Karpas-422 (cell line): Measurements from ENCODE around the gene GRID2. TPM values are rescaled to one million over a fixed set of nuclear protein-coding genes. Genes with fewer than 3 reads are reported as not detected.

Experiments used
- DNase-seq: peaks from one replicate; pipeline ENCODE4 v3.0.0-alpha.2; 2015
- H2AFZ ChIP-seq: fragments of 200-600 bp; sonication (generic); 2 replicates; pipeline ENCODE4 v1.6.1; 2014; ENCODE audit warnings: antibody characterized with exemption, low read length, mixed read lengths
- H3K27ac ChIP-seq: fragments of 200-600 bp; sonication (generic); 2 replicates; pipeline ENCODE4 v1.5.1; 2014; ENCODE audit warnings: mild to moderate bottlenecking, low read length, moderate library complexity
- H3K27me3 ChIP-seq: fragments of 200-600 bp; sonication (generic); 2 replicates; pipeline ENCODE4 v1.6.1; 2014; ENCODE audit warnings: low read length, mixed read lengths
- H3K36me3 ChIP-seq: fragments of 200-600 bp; sonication (generic); 2 replicates; pipeline ENCODE4 v1.6.1; 2014; ENCODE audit warnings: low read length, mixed read lengths; ENCODE audit not compliant: insufficient read depth
- H3K4me1 ChIP-seq: fragments of 200-600 bp; sonication (generic); 2 replicates; pipeline ENCODE4 v1.6.1; 2014; ENCODE audit warnings: mild to moderate bottlenecking, low read length, mixed read lengths
- H3K4me2 ChIP-seq: fragments of 200-600 bp; sonication (generic); 2 replicates; pipeline ENCODE4 v1.6.1; 2014; ENCODE audit warnings: low read length, low read depth, mild to moderate bottlenecking; ENCODE audit not compliant: poor library complexity, severe bottlenecking
- H3K4me3 ChIP-seq: fragments of 200-600 bp; sonication (generic); 2 replicates; pipeline ENCODE4 v1.5.1; 2014; ENCODE audit warnings: mild to moderate bottlenecking, antibody characterized with exemption, low read length, mixed read lengths
- H3K79me2 ChIP-seq: fragments of 200-600 bp; sonication (generic); 2 replicates; pipeline ENCODE4 v1.6.1; 2014; ENCODE audit warnings: mild to moderate bottlenecking, low read length, mixed read lengths
- H3K9ac ChIP-seq: fragments of 200-600 bp; sonication (generic); 2 replicates; pipeline ENCODE4 v1.6.0; 2014; ENCODE audit warnings: low read length
- H3K9me2 ChIP-seq: fragments of 200-600 bp; sonication (generic), shearing (Covaris generic); replicated peaks from 2 replicates; pipeline ENCODE4 v1.6.0; 2014; ENCODE audit warnings: mild to moderate bottlenecking, low read length, moderate library complexity; ENCODE audit not compliant: insufficient read depth
- H3K9me3 ChIP-seq: fragments of 300-700, 200-600 bp; sonication (generic); 2 replicates; pipeline ENCODE4 v1.6.1; 2014; ENCODE audit warnings: low read length, mixed read lengths
- H4K20me1 ChIP-seq: fragments of 200-600 bp; sonication (generic); 2 replicates; pipeline ENCODE4 v1.6.1; 2014; ENCODE audit warnings: mild to moderate bottlenecking, antibody characterized with exemption, low read length, low read depth; ENCODE audit not compliant: insufficient read depth
- total RNA-seq: library from RNA; depleted of rRNA; stranded (reverse); fragments of >200 nt; shearing (Covaris generic); gene quantifications from 2 replicates; pipeline ENCODE4 v1.2.3, GENCODE V29; 2014; ENCODE audit warnings: low replicate concordance

GRID2 gene
- total RNA-seq, 1 experiment from 2014 or later, result not detected

- Histone ChIP-seq H3K9ac (no peak overlapping the region), H3K9me3 (peaks cover 14% of the 10 kb centered on the region), H3K4me1 (no peaks in the 10 kb centered on the region), H3K27ac (no peak overlapping the region), H3K4me2 (no peak overlapping the region), H2AFZ (no peak overlapping the region), H3K79me2 (no peaks in the 10 kb centered on the region), H3K27me3 (no peaks in the 10 kb centered on the region), H3K4me3 (no peak overlapping the region), H3K36me3 (no peaks in the 10 kb centered on the region), H3K9me2 (no peaks in the 10 kb centered on the region), H4K20me1 (no peaks in the 10 kb centered on the region)
- no peak for DNase-seq
These were observed 933.8 kb downstream of the GRID2 start for GRCh38 chr4:93237521-93237920.

- DNase-seq, result no peak
- no peaks in the 10 kb centered on the region for H3K79me2 ChIP-seq
These were observed 939.5 kb downstream of the GRID2 start for GRCh38 chr4:93243262-93243661.

GRCh38 chr4:93261207-93261606 lies 957.4 kb downstream of the GRID2 start:
- Histone ChIP-seq H3K4me1 (no peaks in the 10 kb centered on the region), H3K9me2 (no peaks in the 10 kb centered on the region), H3K9me3 (peaks cover 20% of the 10 kb centered on the region), H3K4me2 (no peak overlapping the region), H3K4me3 (no peak overlapping the region), H3K36me3 (no peaks in the 10 kb centered on the region), H4K20me1 (no peaks in the 10 kb centered on the region), H2AFZ (no peak overlapping the region), H3K27me3 (no peaks in the 10 kb centered on the region), H3K9ac (no peak overlapping the region), H3K27ac (no peak overlapping the region), H3K79me2 (no peaks in the 10 kb centered on the region)
- DNase-seq, result no peak

More at GRCh38 chr4:93243262-93243661, 939.5 kb downstream of the GRID2 start:
- no peaks in the 10 kb centered on the region for H4K20me1 ChIP-seq
- peaks cover 8% of the 10 kb centered on the region; the same call in 1 of the 2 replicates for H3K9me3 ChIP-seq
- H3K4me1 ChIP-seq, result no peaks in the 10 kb centered on the region
- no peaks in the 10 kb centered on the region for H3K9me2 ChIP-seq
- H3K36me3 ChIP-seq, result no peaks in the 10 kb centered on the region
- H3K4me3 ChIP-seq, result no peak overlapping the region
- H3K27me3 ChIP-seq, result no peaks in the 10 kb centered on the region
- H2AFZ ChIP-seq, result no peak overlapping the region
- no peak overlapping the region for H3K4me2 ChIP-seq
- H3K27ac ChIP-seq, result no peak overlapping the region
- no peak overlapping the region for H3K9ac ChIP-seq

- Histone ChIP-seq H3K9me3 (peaks cover 14% of the 10 kb centered on the region), H3K27ac (no peak overlapping the region), H3K36me3 (no peaks in the 10 kb centered on the region), H3K4me3 (no peak overlapping the region), H3K4me1 (no peaks in the 10 kb centered on the region), H3K4me2 (no peak overlapping the region), H3K79me2 (no peaks in the 10 kb centered on the region), H3K27me3 (no peaks in the 10 kb centered on the region), H4K20me1 (no peaks in the 10 kb centered on the region), H3K9ac (no peak overlapping the region), H2AFZ (no peak overlapping the region), H3K9me2 (no peaks in the 10 kb centered on the region)
- DNase-seq, result no peak
These were observed 959.4 kb downstream of the GRID2 start for GRCh38 chr4:93263166-93263565.

GRCh38 chr4:93267747-93268146 lies 964.0 kb downstream of the GRID2 start:
- no peak overlapping the region for H3K27ac ChIP-seq
- H3K79me2 ChIP-seq, result no peaks in the 10 kb centered on the region
- H3K27me3 ChIP-seq, result no peaks in the 10 kb centered on the region
- H2AFZ ChIP-seq, result no peak overlapping the region
- DNase-seq, result no peak
- H3K9me3 ChIP-seq, result peaks cover 5% of the 10 kb centered on the region; the same call in 1 of the 2 replicates
- no peaks in the 10 kb centered on the region for H3K4me1 ChIP-seq
- no peak overlapping the region for H3K4me2 ChIP-seq
- H3K4me3 ChIP-seq, result no peak overlapping the region
- H3K9ac ChIP-seq, result no peak overlapping the region
- no peaks in the 10 kb centered on the region for H3K9me2 ChIP-seq
- no peaks in the 10 kb centered on the region for H3K36me3 ChIP-seq
- H4K20me1 ChIP-seq, result no peaks in the 10 kb centered on the region

GRCh38 chr4:93285346-93285745 lies 981.6 kb downstream of the GRID2 start:
- no peaks in the 10 kb centered on the region for H3K9me2 ChIP-seq
- H3K27ac ChIP-seq, result no peak overlapping the region
- H3K36me3 ChIP-seq, result no peaks in the 10 kb centered on the region
- no peak overlapping the region for H3K9ac ChIP-seq
- H3K9me3 ChIP-seq, result peaks cover 19% of the 10 kb centered on the region
- H2AFZ ChIP-seq, result no peak overlapping the region
- H3K27me3 ChIP-seq, result no peaks in the 10 kb centered on the region
- no peak overlapping the region for H3K4me2 ChIP-seq
- H3K4me1 ChIP-seq, result no peaks in the 10 kb centered on the region
- no peaks in the 10 kb centered on the region for H4K20me1 ChIP-seq
- H3K4me3 ChIP-seq, result no peak overlapping the region
- DNase-seq, result no peak
- no peaks in the 10 kb centered on the region for H3K79me2 ChIP-seq

- Histone ChIP-seq H3K27me3 (no peaks in the 10 kb centered on the region), H3K36me3 (no peaks in the 10 kb centered on the region), H3K9me2 (no peaks in the 10 kb centered on the region), H3K27ac (no peak overlapping the region), H2AFZ (no peak overlapping the region), H3K4me2 (no peak overlapping the region), H4K20me1 (no peaks in the 10 kb centered on the region), H3K4me3 (no peak overlapping the region), H3K79me2 (no peaks in the 10 kb centered on the region), H3K9me3 (peaks cover 21% of the 10 kb centered on the region), H3K9ac (no peak overlapping the region), H3K4me1 (no peaks in the 10 kb centered on the region)
- no peak for DNase-seq
These were observed 985.5 kb downstream of the GRID2 start for GRCh38 chr4:93289241-93289640.

GRCh38 chr4:93289831-93290230 lies 986.1 kb downstream of the GRID2 start:
- no peak overlapping the region for H3K27ac ChIP-seq
- H3K9me2 ChIP-seq, result no peaks in the 10 kb centered on the region
- no peak overlapping the region for H3K4me2 ChIP-seq
- H3K36me3 ChIP-seq, result no peaks in the 10 kb centered on the region
- no peak overlapping the region for H2AFZ ChIP-seq
- H3K4me3 ChIP-seq, result no peak overlapping the region
- no peaks in the 10 kb centered on the region for H3K79me2 ChIP-seq
- no peaks in the 10 kb centered on the region for H3K27me3 ChIP-seq
- H3K9ac ChIP-seq, result no peak overlapping the region
- H4K20me1 ChIP-seq, result no peaks in the 10 kb centered on the region
- DNase-seq, result no peak
- H3K9me3 ChIP-seq, result peaks cover 21% of the 10 kb centered on the region
- no peaks in the 10 kb centered on the region for H3K4me1 ChIP-seq

GRCh38 chr4:93299118-93299517 lies 995.4 kb downstream of the GRID2 start:
- Histone ChIP-seq H3K9ac (no peak overlapping the region), H3K79me2 (no peaks in the 10 kb centered on the region), H3K27ac (no peak overlapping the region), H3K4me1 (no peaks in the 10 kb centered on the region), H2AFZ (no peak overlapping the region), H3K36me3 (no peaks in the 10 kb centered on the region), H3K27me3 (no peaks in the 10 kb centered on the region), H4K20me1 (no peaks in the 10 kb centered on the region), H3K9me2 (no peaks in the 10 kb centered on the region), H3K4me2 (no peak overlapping the region), H3K4me3 (no peak overlapping the region), H3K9me3 (peaks cover 14% of the 10 kb centered on the region)
- DNase-seq, result no peak
